Breast epithelium (tissue), 3 donors: Measurements from ENCODE around the gene SOX13.

Experiments
- POLR2A ChIP-seq: fragments of 450-650 bp; IDR thresholded peaks from one replicate; pipeline ENCODE4 v1.6.1; 2016; ENCODE audit warnings: antibody characterized with exemption, mild to moderate bottlenecking, moderate library complexity
- TF ChIP-seq, protein P1 (sequence below), 3 donors: fragments of 450-650 bp; IDR thresholded peaks; one replicate each; pipeline ENCODE4 v1.5.1; 2016 to 2017; ENCODE audit warnings: antibody characterized with exemption in 3 of 3, mild to moderate bottlenecking in 3 of 3, moderate library complexity in 3 of 3

DNA sequence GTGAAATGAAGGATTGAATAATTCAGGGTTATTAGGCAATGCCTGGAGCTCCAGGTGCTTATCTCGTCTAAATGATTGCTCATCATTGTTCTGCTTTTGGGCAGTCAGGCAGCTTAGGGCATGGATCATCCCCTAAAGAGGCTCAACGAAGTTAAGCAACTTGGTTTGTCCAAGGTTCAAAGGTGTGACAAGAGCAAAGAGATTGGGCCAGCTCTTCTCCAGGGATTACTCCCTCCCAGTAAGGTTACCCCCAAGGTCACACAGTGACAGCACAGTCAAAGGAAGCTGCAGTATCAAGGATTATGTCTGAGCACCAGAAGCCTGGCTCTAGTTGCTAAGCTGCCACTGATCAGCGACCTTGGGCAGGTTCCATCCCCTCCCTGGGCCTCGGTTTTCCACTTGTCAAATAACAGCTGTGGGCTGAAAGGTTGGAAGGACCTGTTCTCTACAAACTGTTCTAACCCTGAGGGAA, 72.2 kb downstream of the SOX13 start:
- TF ChIP-seq, protein P1, sequence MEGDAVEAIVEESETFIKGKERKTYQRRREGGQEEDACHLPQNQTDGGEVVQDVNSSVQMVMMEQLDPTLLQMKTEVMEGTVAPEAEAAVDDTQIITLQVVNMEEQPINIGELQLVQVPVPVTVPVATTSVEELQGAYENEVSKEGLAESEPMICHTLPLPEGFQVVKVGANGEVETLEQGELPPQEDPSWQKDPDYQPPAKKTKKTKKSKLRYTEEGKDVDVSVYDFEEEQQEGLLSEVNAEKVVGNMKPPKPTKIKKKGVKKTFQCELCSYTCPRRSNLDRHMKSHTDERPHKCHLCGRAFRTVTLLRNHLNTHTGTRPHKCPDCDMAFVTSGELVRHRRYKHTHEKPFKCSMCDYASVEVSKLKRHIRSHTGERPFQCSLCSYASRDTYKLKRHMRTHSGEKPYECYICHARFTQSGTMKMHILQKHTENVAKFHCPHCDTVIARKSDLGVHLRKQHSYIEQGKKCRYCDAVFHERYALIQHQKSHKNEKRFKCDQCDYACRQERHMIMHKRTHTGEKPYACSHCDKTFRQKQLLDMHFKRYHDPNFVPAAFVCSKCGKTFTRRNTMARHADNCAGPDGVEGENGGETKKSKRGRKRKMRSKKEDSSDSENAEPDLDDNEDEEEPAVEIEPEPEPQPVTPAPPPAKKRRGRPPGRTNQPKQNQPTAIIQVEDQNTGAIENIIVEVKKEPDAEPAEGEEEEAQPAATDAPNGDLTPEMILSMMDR (IDR thresholded peaks at IDR 0.05) = no peak
- no peak for TF ChIP-seq POLR2A
